Gastrocnemius medialis (tissue), 4 donors: Measurements from ENCODE around the gene PARN. TPM values are rescaled to one million over a fixed set of nuclear protein-coding genes. Genes with fewer than 3 reads are reported as not detected.

Experiments
- ATAC-seq, 2 donors: fragments of 150-250 bp; one replicate each; pipeline ENCODE4 v1.9.1; 2016
- DNase-seq, 2 donors: peaks; one replicate each; pipeline ENCODE4 v3.0.0-alpha.2; 2019
- H3K27ac ChIP-seq, 4 donors: fragments of 200-600 bp; sonication (generic); 1 replicate in 1 of 4; 2 replicates in 3 of 4; pipeline ENCODE4 v1.5.1; 2016 to 2018; ENCODE audit warnings: mild to moderate bottlenecking in 2 of 4, moderate library complexity in 1 of 4
- H3K27me3 ChIP-seq, 3 donors: fragments of 200-600 bp; sonication (generic) in 2 of 3; 1 replicate in 1 of 3; 2 replicates in 2 of 3; pipeline versions ENCODE4 v1.5.1 to v1.6.0; 2016 to 2019; ENCODE audit warnings: mild to moderate bottlenecking in 1 of 3, moderate library complexity in 1 of 3
- H3K36me3 ChIP-seq, 2 donors: fragments of 200-600 bp; sonication (generic) in 1 of 2; one replicate each; pipeline ENCODE4 v1.5.1; 2017 to 2018
- H3K4me1 ChIP-seq, 2 donors: fragments of 200-600 bp; sonication (generic) in 1 of 2; one replicate each; pipeline ENCODE4 v1.5.1; 2016 to 2017; ENCODE audit warnings: mild to moderate bottlenecking in 2 of 2
- H3K4me3 ChIP-seq, 4 donors: fragments of 200-600 bp; sonication (generic) in 3 of 4; 1 replicate in 1 of 4; 2 replicates in 3 of 4; pipeline ENCODE4 v1.5.1; 2016 to 2019; ENCODE audit warnings: mild to moderate bottlenecking in 2 of 4
- H3K9me3 ChIP-seq, 3 donors: fragments of 200-600 bp; sonication (generic) in 2 of 3; 1 replicate in 1 of 3; 2 replicates in 2 of 3; pipeline ENCODE4 v1.5.1; 2016 to 2019
- POLR2A ChIP-seq, 2 donors: fragments of 450-650 bp; IDR thresholded peaks; one replicate each; pipeline ENCODE4 v1.6.1; 2017; ENCODE audit warnings: antibody characterized with exemption in 2 of 2, mild to moderate bottlenecking in 2 of 2, moderate library complexity in 2 of 2
- in situ Hi-C, 4 donors: fragments of 200-750 bp; cut with MboI; loops; one replicate each; pipeline versions ENCODE4 v1.15.0 to v1.8.0; 2017; ENCODE audit warnings: low sequenced_read_pairs in 4 of 4
- intact Hi-C: fragments of 100-400 bp; cut with DNase I; formaldehyde crosslinking; loops from one replicate; pipeline ENCODE4 v1.15.1; 2023; ENCODE audit warnings: low total_unique reads
- total RNA-seq, 4 donors: library from RNA; depleted of rRNA; stranded (reverse); fragments of >200 nt; gene quantifications; one replicate each; pipeline versions ENCODE4 v1.1.0 to v1.2.3, GENCODE V29; 2016
- TF ChIP-seq, protein P1 (sequence below), 5 experiments: fragments of 450-650 bp in 3 of 5; fragments of 200-600 bp in 2 of 5; sonication (generic) in 2 of 5; IDR thresholded peaks in 4 of 5; conservative IDR thresholded peaks in 1 of 5; 1 replicate in 4 of 5; 2 replicates in 1 of 5; pipeline ENCODE4 v1.5.1; 2016 to 2019; ENCODE audit warnings: antibody characterized with exemption in 5 of 5, mild to moderate bottlenecking in 3 of 5, moderate library complexity in 3 of 5

Gene PARN
- total RNA-seq, 4 donors from 2014 or later, result 18.8 to 44.9 (median 31.2) TPM

- H3K27ac ChIP-seq, result peak overlapping the region in 3 of 4 donors; percentile 85 to 92 (median 88)
- H3K27me3 ChIP-seq, result no peaks in the 10 kb centered on the region
- peaks cover 34 to 42% of the 10 kb centered on the region in 2 donors for H3K4me1 ChIP-seq
- DNase-seq (no peak), ATAC-seq (no peak)
- intact Hi-C loops, result loop anchor here (5.0 kb wide), 1 partner anchor 48 kb away; no protein-coding TSS in a partner anchor
- peaks cover 0 to 4% of the 10 kb centered on the region in 2 donors for H3K36me3 ChIP-seq
- H3K4me3 ChIP-seq, result no peak overlapping the region
- TF ChIP-seq, protein P1, sequence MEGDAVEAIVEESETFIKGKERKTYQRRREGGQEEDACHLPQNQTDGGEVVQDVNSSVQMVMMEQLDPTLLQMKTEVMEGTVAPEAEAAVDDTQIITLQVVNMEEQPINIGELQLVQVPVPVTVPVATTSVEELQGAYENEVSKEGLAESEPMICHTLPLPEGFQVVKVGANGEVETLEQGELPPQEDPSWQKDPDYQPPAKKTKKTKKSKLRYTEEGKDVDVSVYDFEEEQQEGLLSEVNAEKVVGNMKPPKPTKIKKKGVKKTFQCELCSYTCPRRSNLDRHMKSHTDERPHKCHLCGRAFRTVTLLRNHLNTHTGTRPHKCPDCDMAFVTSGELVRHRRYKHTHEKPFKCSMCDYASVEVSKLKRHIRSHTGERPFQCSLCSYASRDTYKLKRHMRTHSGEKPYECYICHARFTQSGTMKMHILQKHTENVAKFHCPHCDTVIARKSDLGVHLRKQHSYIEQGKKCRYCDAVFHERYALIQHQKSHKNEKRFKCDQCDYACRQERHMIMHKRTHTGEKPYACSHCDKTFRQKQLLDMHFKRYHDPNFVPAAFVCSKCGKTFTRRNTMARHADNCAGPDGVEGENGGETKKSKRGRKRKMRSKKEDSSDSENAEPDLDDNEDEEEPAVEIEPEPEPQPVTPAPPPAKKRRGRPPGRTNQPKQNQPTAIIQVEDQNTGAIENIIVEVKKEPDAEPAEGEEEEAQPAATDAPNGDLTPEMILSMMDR (IDR thresholded peaks at IDR 0.05 in 4 of 5, conservative IDR thresholded peaks at IDR 0.05 in 1 of 5), result no peak
- no peak for TF ChIP-seq POLR2A (IDR thresholded peaks at IDR 0.05)
- H3K9me3 ChIP-seq, result no peaks in the 10 kb centered on the region
- in situ Hi-C loops, result no loop called here
These were observed 144.9 kb downstream of the PARN start for GRCh38 chr16:14485121-14485551.

DNA sequence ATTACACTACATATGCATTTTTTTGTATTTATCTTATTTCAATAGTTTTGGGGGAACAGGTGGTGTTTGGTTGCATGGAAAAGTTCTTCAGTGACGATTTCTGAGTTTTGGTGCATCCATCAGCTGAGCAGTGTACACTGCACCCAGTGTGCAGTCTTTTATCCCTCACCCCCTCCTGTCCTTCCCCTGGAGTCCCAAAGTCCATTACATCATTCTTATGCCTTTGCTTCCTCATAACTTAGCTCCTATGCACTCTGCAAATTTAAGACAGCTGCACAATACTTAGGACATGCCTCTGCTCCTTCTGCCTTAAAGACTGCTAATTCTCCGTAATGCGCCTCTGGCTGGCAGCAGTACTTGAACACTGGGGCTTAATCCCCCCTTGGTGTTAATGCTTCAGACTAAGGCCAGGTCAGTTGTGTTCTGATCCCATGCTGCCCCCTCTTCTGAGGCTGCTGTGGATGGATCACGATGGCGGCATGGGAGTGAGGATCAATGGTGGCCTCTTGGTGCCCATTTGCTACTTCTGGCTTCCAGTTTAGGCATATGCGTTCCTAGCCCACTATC, 146.2 kb downstream of the PARN start:
- TF ChIP-seq, protein P1 (IDR thresholded peaks at IDR 0.05 in 4 of 5, conservative IDR thresholded peaks at IDR 0.05 in 1 of 5), result no peak
- no peak for TF ChIP-seq POLR2A (IDR thresholded peaks at IDR 0.05)
- intact Hi-C loops (no loop called here), in situ Hi-C loops (no loop called here)
- Histone ChIP-seq H3K27me3 (no peaks in the 10 kb centered on the region), H3K4me1 (peaks cover 25 to 31% of the 10 kb centered on the region in 2 donors), H3K36me3 (peaks cover 0 to 8% of the 10 kb centered on the region in 2 donors), H3K4me3 (no peak overlapping the region), H3K27ac (no peak overlapping the region), H3K9me3 (no peaks in the 10 kb centered on the region)
- ATAC-seq (no peak), DNase-seq (no peak)

- H3K27me3 ChIP-seq, result no peaks in the 10 kb centered on the region
- intact Hi-C loops, result no loop called here
- H3K4me1 ChIP-seq, result no peaks in the 10 kb centered on the region
- peaks cover 0 to 7% of the 10 kb centered on the region in 2 donors for H3K36me3 ChIP-seq
- no peak overlapping the region for H3K27ac ChIP-seq
- TF ChIP-seq POLR2A (IDR thresholded peaks at IDR 0.05), result no peak
- TF ChIP-seq, protein P1 (IDR thresholded peaks at IDR 0.05 in 4 of 5, conservative IDR thresholded peaks at IDR 0.05 in 1 of 5), result no peak
- ATAC-seq (no peak), DNase-seq (no peak)
- in situ Hi-C loops, result no loop called here
- H3K4me3 ChIP-seq, result no peak overlapping the region
- no peaks in the 10 kb centered on the region for H3K9me3 ChIP-seq
These were observed 153.9 kb downstream of the PARN start for GRCh38 chr16:14476183-14476582.

- H3K27ac ChIP-seq, result no peak overlapping the region
- in situ Hi-C loops, result no loop called here
These were observed 154.5 kb downstream of the PARN start for GRCh38 chr16:14475370-14476139.

More at GRCh38 chr16:14475370-14476139, 154.5 kb downstream of the PARN start:
- peaks cover 0 to 7% of the 10 kb centered on the region in 2 donors for H3K36me3 ChIP-seq
- H3K4me3 ChIP-seq, result no peak overlapping the region
- no peaks in the 10 kb centered on the region for H3K27me3 ChIP-seq
- H3K4me1 ChIP-seq, result no peaks in the 10 kb centered on the region
- intact Hi-C loops, result no loop called here
- TF ChIP-seq, protein P1 (IDR thresholded peaks at IDR 0.05 in 4 of 5, conservative IDR thresholded peaks at IDR 0.05 in 1 of 5), result no peak
- no peak for TF ChIP-seq POLR2A (IDR thresholded peaks at IDR 0.05)
- H3K9me3 ChIP-seq, result no peaks in the 10 kb centered on the region
- no peak for DNase-seq
- ATAC-seq, result no peak
